Fibroblast of the aortic adventitia (primary cell): ENCODE measurements around the gene FNDC3A. TPM values are rescaled to one million over a fixed set of nuclear protein-coding genes. Genes with fewer than 3 reads are reported as not detected.

Experiments used
- DNase-seq: peaks from one replicate; pipeline ENCODE4 v3.0.0-alpha.2; 2010; ENCODE audit warnings: low read depth
- H3K4me3 ChIP-seq: 2 replicates; pipeline ENCODE4 v1.5.1; 2011; ENCODE audit warnings: low read depth, mild to moderate bottlenecking, control low read depth, low read length, moderate library complexity
- total RNA-seq: library from RNA; depleted of rRNA; stranded (reverse); fragments of >200 nt; gene quantifications from 2 replicates; pipeline ENCODE4 v1.2.3, GENCODE V29; 2012; ENCODE audit warnings: low replicate concordance
- TF ChIP-seq, protein P1 (sequence below): IDR thresholded peaks from 2 replicates; pipeline ENCODE4 v1.5.1; 2011; ENCODE audit warnings: mild to moderate bottlenecking, low read length, control low read depth, inconsistent platforms; ENCODE audit not compliant: insufficient read depth

The FNDC3A gene
- total RNA-seq, 1 donor, result 71.6 TPM

DNA sequence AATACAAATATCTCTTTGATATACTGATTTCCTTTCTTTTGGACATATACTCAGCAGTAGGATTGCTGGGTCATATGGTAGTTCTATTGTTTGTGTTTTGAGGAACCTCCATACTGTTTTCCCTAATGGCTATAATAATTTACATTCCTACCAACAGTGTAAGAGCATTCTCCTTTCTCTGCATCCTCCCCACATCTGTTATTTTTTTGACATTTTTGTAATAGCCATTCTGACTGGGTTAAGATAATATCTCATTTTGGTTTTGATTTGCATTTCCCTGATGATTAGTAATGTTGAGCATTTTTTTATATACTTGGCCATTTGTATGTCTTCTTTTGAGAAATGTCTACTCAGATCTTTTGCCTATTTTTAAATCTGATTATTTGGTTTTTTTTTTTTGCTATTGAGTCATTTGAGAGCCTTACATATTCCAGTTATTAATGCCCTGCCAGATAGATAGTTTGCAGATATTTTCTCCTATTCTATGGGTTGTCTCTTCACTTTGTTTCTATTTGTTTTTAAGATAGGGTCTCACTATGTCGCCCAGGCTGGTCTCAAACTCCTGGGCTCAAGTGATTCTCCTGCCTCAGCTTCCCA, 95.7 kb downstream of the FNDC3A start:
- TF ChIP-seq, protein P1, sequence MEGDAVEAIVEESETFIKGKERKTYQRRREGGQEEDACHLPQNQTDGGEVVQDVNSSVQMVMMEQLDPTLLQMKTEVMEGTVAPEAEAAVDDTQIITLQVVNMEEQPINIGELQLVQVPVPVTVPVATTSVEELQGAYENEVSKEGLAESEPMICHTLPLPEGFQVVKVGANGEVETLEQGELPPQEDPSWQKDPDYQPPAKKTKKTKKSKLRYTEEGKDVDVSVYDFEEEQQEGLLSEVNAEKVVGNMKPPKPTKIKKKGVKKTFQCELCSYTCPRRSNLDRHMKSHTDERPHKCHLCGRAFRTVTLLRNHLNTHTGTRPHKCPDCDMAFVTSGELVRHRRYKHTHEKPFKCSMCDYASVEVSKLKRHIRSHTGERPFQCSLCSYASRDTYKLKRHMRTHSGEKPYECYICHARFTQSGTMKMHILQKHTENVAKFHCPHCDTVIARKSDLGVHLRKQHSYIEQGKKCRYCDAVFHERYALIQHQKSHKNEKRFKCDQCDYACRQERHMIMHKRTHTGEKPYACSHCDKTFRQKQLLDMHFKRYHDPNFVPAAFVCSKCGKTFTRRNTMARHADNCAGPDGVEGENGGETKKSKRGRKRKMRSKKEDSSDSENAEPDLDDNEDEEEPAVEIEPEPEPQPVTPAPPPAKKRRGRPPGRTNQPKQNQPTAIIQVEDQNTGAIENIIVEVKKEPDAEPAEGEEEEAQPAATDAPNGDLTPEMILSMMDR, result no peak
- H3K4me3 ChIP-seq, result no peak overlapping the region
- DNase-seq, result no peak

DNA sequence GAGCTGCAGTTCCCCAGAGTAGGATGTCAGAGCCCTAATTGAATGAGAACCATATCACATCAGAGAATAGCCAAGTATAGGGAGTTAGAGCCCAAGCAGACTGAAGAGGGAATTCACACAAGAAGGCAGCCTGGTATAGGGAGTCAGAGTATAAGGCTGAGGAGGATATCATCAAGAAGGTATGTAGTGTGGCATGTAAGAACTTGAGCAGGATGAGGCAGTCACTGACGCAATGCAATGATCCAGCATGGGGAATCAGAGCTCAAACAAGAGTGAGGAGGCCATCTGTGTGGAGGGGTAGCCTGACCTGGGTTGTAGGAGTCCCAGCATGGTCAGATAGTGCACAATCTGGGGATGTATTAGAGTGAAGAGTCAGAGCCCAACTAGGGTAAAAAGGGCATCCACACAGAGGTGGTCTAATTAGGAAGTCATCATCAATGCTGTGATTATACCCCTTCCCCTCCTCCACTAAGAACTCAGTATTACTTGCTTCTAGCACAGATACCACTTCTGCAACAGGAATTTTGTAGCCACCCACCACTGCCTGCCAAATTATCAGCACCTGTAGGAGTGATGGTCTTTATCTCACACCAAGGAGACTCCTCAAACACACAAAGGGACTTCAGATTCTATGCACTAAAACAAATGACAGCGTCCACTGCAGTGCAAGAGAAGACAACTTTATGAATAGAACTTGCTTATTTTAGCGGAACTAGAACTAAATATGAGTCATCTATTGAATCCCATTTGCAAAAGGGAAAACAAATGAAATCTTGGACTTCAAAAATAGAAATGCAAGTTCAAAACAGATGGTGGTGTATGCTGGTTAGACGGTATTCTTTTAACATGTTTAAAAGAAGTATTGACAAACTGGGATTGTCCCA, 107.2 kb downstream of the FNDC3A start:
- TF ChIP-seq, protein P1, result no peak
- DNase-seq, result peak; percentile 47
- H3K4me3 ChIP-seq, result no peak overlapping the region

- no peak for DNase-seq
- no peak overlapping the region for H3K4me3 ChIP-seq
- TF ChIP-seq, protein P1, result no peak
Observed at GRCh38 chr13:49084961-49085360, 109.2 kb downstream of the FNDC3A start.

DNA sequence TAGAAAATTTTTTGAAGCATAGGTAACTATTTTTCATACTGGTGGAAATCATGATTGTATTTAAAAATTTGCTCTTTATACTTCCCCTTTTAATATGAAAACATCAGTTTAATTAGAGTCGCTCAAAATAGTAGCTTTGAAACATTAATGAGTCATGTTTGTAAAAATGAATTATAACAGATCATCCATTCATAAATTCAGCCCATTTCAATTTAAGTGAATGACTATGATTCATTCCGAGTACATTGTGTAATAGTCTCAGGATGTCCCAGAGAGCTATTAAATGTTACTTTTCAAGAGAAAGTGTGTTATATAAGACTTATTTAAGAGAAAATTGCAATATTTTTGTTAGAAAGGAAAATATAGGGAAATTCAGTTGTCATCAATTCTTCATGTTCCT, 111.0 kb downstream of the FNDC3A start:
- H3K4me3 ChIP-seq, result no peak overlapping the region
- TF ChIP-seq, protein P1, result no peak
- DNase-seq, result peak; percentile 68

- TF ChIP-seq, protein P1, result no peak
- no peak for DNase-seq
- H3K4me3 ChIP-seq, result no peak overlapping the region
Observed at GRCh38 chr13:49093376-49093775, 117.7 kb downstream of the FNDC3A start.

DNA sequence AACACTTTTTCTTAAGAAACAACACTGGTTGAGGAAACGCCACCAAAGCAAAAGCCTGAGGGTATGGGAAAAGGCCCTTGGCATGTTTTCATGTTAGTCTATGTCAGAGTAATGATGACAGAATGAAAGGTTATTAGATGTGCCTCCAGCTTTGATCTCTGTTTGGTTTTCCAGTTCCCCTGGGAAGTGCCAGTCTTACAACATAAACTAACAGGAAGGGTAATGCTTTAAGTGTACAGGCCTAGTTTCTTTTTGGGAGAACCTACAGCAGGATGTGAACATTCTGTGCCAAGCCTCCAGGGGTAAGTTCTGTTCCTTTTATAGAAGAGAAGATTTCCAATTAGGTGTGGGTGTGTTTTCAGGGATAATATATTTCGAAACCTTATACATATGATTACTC, 121.7 kb downstream of the FNDC3A start:
- no peak overlapping the region for H3K4me3 ChIP-seq
- peak; percentile 89 for DNase-seq
- TF ChIP-seq, protein P1, result no peak
